Mucosa of descending colon (tissue), 3 donors: ENCODE measurements around the gene DCBLD1. TPM values are rescaled to one million over a fixed set of nuclear protein-coding genes. Genes with fewer than 3 reads are reported as not detected.

Source experiments
- ATAC-seq: fragments of 200-7000 bp; cut with Tn5 transposase; one replicate; pipeline ENCODE4 v1.9.1; 2020; ENCODE audit warnings: mild to moderate bottlenecking, moderate library complexity
- DNase-seq, 3 donors: peaks; one replicate each; pipeline ENCODE4 v3.0.0-alpha.2; 2020
- H3K36me3 ChIP-seq: fragments of 200-600 bp; one replicate; pipeline ENCODE4 v1.8.0; 2021; ENCODE audit warnings: low read depth, mild to moderate bottlenecking
- H3K4me1 ChIP-seq: fragments of 200-600 bp; one replicate; pipeline ENCODE4 v1.8.0; 2021; ENCODE audit warnings: low read depth, mild to moderate bottlenecking
- H3K4me3 ChIP-seq: fragments of 200-600 bp; one replicate; pipeline ENCODE4 v1.8.0; 2021; ENCODE audit warnings: mild to moderate bottlenecking
- H3K9me3 ChIP-seq: fragments of 200-600 bp; one replicate; pipeline ENCODE4 v1.8.0; 2021; ENCODE audit warnings: mild to moderate bottlenecking
- CTCF ChIP-seq: fragments of 200-600 bp; IDR thresholded peaks from one replicate; pipeline ENCODE4 v1.8.0; 2022; ENCODE audit warnings: antibody characterized with exemption, mild to moderate bottlenecking
- intact Hi-C, 2 donors: fragments of 100-400 bp; cut with DNase I in 1 of 2; cut with micrococcal nuclease in 1 of 2; formaldehyde crosslinking; loops; one replicate each; pipeline versions ENCODE4 v1.11.0 to v1.11.1; 2022; cut with DNase I, micrococcal nuclease
- total RNA-seq, 3 donors: library from RNA; stranded (reverse); fragmentation: NEBNext Ultra II Directional in 2 of 3; extraction: Animal tissue kit (Norgen Biotek cat#: 25700) in 2 of 3; gene quantifications; one replicate each; pipeline versions ENCODE4 v1.2.1 to v1.2.4, GENCODE V29; 2021 to 2023
- donor health status: DM: no; HTN: no; CAD: no; lungs with moderate emphysema.
- donor health status: DM: no; HTN: no; CAD: no.
- donor health status: DM: no; HTN: yes; CAD: no.

DCBLD1 gene
- total RNA-seq, 3 donors from 2014 or later, result 11.3 to 16.8 (median 11.4) TPM

GRCh38 chr6:117518870-117519269 is 36.4 kb downstream of the DCBLD1 start:
- no peak for DNase-seq
- ATAC-seq, result no peak
- intact Hi-C loops, result no loop called here
- TF ChIP-seq CTCF, result no peak
- Histone ChIP-seq H3K9me3 (no peaks in the 10 kb centered on the region), H3K4me1 (no peaks in the 10 kb centered on the region), H3K36me3 (no peaks in the 10 kb centered on the region), H3K4me3 (no peak overlapping the region)

DNA sequence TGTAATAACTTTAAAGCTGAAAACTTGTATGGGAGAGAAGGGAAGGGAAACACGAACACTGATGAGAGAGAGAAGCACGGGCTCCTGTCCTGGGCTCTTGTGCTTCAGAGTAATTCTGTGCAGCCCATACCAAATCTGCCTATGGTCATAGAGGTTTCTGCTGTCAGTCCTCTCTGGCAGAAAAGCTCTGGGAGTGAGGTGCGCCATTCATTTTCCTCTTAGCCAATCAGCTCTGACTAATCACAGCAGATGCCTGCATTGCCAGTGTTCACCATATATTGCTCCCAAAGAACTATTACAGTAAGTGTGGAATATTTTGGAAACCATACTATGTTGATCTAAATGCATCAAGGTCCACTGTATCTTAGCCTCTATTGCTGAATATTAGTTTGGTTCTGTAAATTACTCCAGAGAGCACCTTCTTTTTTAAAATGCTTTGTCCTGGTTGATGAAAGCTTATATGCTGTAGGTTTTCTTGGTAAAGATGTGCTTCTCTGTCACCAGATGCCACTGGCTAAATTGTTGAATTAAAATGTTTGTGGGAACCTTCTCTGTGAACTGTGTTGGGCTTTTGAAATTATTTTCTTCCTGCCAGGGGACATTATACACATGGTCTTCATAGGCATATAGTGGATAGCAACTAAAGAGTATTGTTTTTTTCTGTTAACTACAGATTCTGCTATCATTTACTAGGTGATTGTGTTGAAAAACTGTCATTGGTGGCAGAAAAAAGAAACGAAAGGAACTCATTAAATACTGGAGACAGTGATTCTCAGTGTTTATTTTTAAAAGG is 38.3 kb downstream of the DCBLD1 start:
- Histone ChIP-seq H3K9me3 (no peaks in the 10 kb centered on the region), H3K4me1 (no peaks in the 10 kb centered on the region), H3K4me3 (no peak overlapping the region), H3K36me3 (no peaks in the 10 kb centered on the region)
- TF ChIP-seq CTCF, result no peak
- no peak for DNase-seq
- ATAC-seq, result no peak
- intact Hi-C loops, result no loop called here

DNA sequence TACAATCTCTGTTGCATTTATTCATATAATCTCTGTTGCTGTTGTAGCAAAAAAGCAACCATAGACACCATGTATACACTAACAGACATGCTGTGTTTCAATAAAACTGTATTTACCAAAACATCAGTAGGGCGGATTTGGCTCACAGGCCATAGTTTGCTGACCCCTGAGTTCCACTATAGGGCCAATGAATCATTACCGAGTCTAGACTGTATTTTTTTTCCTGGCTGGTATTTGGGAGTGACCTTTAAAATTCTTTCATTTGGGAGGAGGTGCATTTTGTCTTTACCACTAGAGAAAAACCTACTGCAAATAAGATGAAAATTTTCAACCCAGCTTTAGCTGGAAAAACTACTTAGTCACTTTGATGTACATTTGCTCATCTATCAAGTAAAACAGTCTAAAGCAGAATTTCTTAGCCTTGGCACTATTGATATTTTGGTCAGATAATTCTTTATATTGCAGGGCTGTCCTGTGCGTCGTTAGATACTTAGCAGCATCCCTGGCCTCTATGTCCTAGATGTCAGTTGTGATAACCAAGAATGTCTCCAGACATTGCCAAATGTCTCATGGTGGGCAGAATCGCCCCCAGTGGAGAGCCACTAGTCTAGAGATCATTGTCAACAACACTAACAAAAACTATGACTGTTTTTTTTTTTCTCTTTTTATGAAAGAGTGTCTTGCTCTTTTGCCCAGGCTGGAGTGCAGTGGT is 39.5 kb downstream of the DCBLD1 start:
- H3K36me3 ChIP-seq, result no peaks in the 10 kb centered on the region
- no peaks in the 10 kb centered on the region for H3K4me1 ChIP-seq
- DNase-seq (no peak), ATAC-seq (no peak)
- no peak for TF ChIP-seq CTCF
- no peaks in the 10 kb centered on the region for H3K9me3 ChIP-seq
- no peak overlapping the region for H3K4me3 ChIP-seq
- intact Hi-C loops, result no loop called here

- TF ChIP-seq CTCF, result no peak
- no peak for ATAC-seq
- no peaks in the 10 kb centered on the region for H3K9me3 ChIP-seq
- no peak overlapping the region for H3K4me3 ChIP-seq
- no peaks in the 10 kb centered on the region for H3K36me3 ChIP-seq
- intact Hi-C loops, result no loop called here
- no peak for DNase-seq
- no peaks in the 10 kb centered on the region for H3K4me1 ChIP-seq
Measured at GRCh38 chr6:117525607-117526006, 43.1 kb downstream of the DCBLD1 start.

DNA sequence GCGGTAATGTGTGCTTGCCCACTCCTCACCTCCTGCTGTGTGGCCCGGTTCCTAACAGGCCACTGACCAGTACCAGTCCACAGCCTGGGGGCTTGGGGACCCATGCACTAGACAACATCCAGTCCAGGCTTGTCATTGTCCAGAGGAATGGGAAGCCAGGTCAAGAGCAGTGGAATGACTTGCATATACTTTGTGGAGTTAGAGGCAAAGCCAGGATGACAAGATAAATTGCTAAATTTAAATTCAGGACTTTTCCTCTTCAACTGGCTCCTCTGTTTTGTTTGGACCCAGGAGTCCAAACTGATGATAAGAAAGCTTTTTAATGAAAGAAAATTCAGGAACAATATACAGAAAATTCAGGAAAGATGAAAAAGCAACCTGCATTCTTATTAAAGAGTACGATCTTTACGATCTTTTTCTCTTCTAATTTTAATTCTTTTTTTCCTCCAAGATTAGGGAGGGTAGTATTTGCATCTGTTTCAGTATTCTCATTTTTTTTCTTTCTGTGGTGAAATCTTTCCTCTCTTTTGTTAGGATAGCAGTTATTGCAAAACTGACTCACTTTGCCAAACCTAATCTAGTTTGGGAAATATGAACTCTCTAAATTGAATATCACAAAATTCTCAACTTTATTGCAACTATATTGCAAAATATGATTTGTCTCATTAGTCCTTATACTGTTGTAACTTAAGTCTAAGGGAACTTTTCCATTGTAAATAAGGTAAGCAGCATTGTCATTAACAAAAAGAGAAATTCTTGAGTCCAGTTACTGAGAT is 48.2 kb downstream of the DCBLD1 start:
- Histone ChIP-seq H3K9me3 (no peaks in the 10 kb centered on the region), H3K4me1 (no peaks in the 10 kb centered on the region), H3K36me3 (no peaks in the 10 kb centered on the region), H3K4me3 (no peak overlapping the region)
- DNase-seq (no peak), ATAC-seq (no peak)
- TF ChIP-seq CTCF, result no peak
- intact Hi-C loops, result no loop called here
